Hepatocyte (in vitro differentiated cells): ENCODE results near the gene C19orf25. TPM values are rescaled to one million over a fixed set of nuclear protein-coding genes. Genes with fewer than 3 reads are reported as not detected.

ENCODE experiments used
- DNase-seq: peaks from one replicate; pipeline ENCODE4 v3.0.0-alpha.2; 2016; ENCODE audit warnings: low spot score
- H2AFZ ChIP-seq: fragments of 200-600 bp; sonication (generic); 2 replicates; pipeline ENCODE4 v1.6.0; 2016; ENCODE audit warnings: antibody characterized with exemption, mild to moderate bottlenecking
- H3K27ac ChIP-seq: fragments of 200-600 bp; sonication (generic); 2 replicates; pipeline ENCODE4 v1.5.1; 2016; ENCODE audit warnings: mild to moderate bottlenecking
- H3K27me3 ChIP-seq: fragments of 200-600 bp; sonication (generic); 2 replicates; pipeline ENCODE4 v1.6.1; 2016
- H3K36me3 ChIP-seq: fragments of 200-600 bp; sonication (generic); replicated peaks from 2 replicates; pipeline ENCODE4 v1.5.1; 2016; ENCODE audit warnings: low read depth; ENCODE audit not compliant: insufficient read depth
- H3K4me1 ChIP-seq: fragments of 200-600 bp; sonication (generic); 2 replicates; pipeline ENCODE4 v1.5.1; 2016; ENCODE audit warnings: mild to moderate bottlenecking, moderate library complexity; ENCODE audit not compliant: insufficient read depth
- H3K4me2 ChIP-seq: fragments of 200-600 bp; sonication (generic); 2 replicates; pipeline ENCODE4 v1.6.0; 2016
- H3K4me3 ChIP-seq: fragments of 200-600 bp; sonication (generic); 2 replicates; pipeline ENCODE4 v1.5.1; 2016; ENCODE audit warnings: mild to moderate bottlenecking
- H3K79me2 ChIP-seq: fragments of 200-600 bp; sonication (generic); 2 replicates; pipeline ENCODE4 v1.6.0; 2017; ENCODE audit warnings: mild to moderate bottlenecking
- H3K9me2 ChIP-seq: fragments of 200-600 bp; sonication (generic); replicated peaks from 2 replicates; pipeline ENCODE4 v1.6.0; 2017; ENCODE audit warnings: mild to moderate bottlenecking; ENCODE audit not compliant: insufficient read depth
- H3K9me3 ChIP-seq: fragments of 200-600 bp; sonication (generic); 2 replicates; pipeline ENCODE4 v1.5.1; 2016; ENCODE audit warnings: low read depth, mild to moderate bottlenecking
- H4K20me1 ChIP-seq: fragments of 200-600 bp; sonication (generic); 2 replicates; pipeline ENCODE4 v1.6.0; 2016; ENCODE audit warnings: mild to moderate bottlenecking; ENCODE audit not compliant: insufficient read depth, poor library complexity, severe bottlenecking
- CTCF ChIP-seq: fragments of 200-600 bp; sonication (generic); IDR thresholded peaks from 2 replicates; pipeline ENCODE4 v1.5.1; 2016; ENCODE audit warnings: antibody characterized with exemption, mild to moderate bottlenecking; ENCODE audit not compliant: poor library complexity
- EZH2 ChIP-seq: fragments of 200-600 bp; sonication (generic); IDR thresholded peaks from 2 replicates; pipeline ENCODE4 v1.6.1; 2016; ENCODE audit warnings: antibody characterized with exemption, mild to moderate bottlenecking, borderline replicate concordance
- EZH2phosphoT487 ChIP-seq: fragments of 200-600 bp; sonication (generic); IDR thresholded peaks from one replicate; pipeline ENCODE4 v1.6.1; 2018; ENCODE audit warnings: antibody characterized with exemption, mild to moderate bottlenecking, low read depth, moderate library complexity; ENCODE audit not compliant: unreplicated experiment, severe bottlenecking
- WGBS: methylation state at CpG from one replicate; pipeline ENCODE4 v1.1.6; 2016; ENCODE audit warnings: low lambda C conversion rate; ENCODE audit errors: missing lambda C conversion rate; 5-methylcytosine and 5-hydroxymethylcytosine counted together
- polyA plus RNA-seq: library from polyadenylated mRNA; unstranded; fragments of >200 nt; fragmentation: Nextera tagmentation; extraction: Ambion mirVana; gene quantifications from 2 replicates; pipeline ENCODE4 v1.2.1, GENCODE V29; 2016
- total RNA-seq: library from RNA; depleted of rRNA; stranded (reverse); fragments of >200 nt; gene quantifications from 2 replicates; pipeline ENCODE4 v1.2.3, GENCODE V29; 2014

C19orf25 gene
- total and polyA plus RNA-seq, 2 experiments from 2014 or later: 36.3 to 43.6 TPM

GRCh38 chr19:1457031-1457739 lies 21.8 kb downstream of the C19orf25 start:
- Histone ChIP-seq H3K4me2 (no peak overlapping the region), H3K27ac (no peak overlapping the region), H3K4me1 (no peaks in the 10 kb centered on the region), H3K9me2 (no peaks in the 10 kb centered on the region), H2AFZ (no peak overlapping the region), H3K4me3 (no peak overlapping the region), H3K27me3 (peaks cover 50% of the 10 kb centered on the region), H3K79me2 (no peaks in the 10 kb centered on the region), H3K36me3 (no peaks in the 10 kb centered on the region), H4K20me1 (no peaks in the 10 kb centered on the region), H3K9me3 (no peaks in the 10 kb centered on the region)
- no peak for DNase-seq
- no peak for TF ChIP-seq CTCF
- peak; percentile 47 for TF ChIP-seq EZH2
- 40% methylated on average over 35 of the region's 48 CpGs for WGBS

- H3K9me3 ChIP-seq: no peaks in the 10 kb centered on the region
- no peak overlapping the region for H3K4me3 ChIP-seq
- no peak for DNase-seq
- TF ChIP-seq EZH2phosphoT487 (no peak), EZH2 (no peak), CTCF (no peak)
- H3K27ac ChIP-seq: no peak overlapping the region
- no peaks in the 10 kb centered on the region for H3K9me2 ChIP-seq
- H3K79me2 ChIP-seq: no peaks in the 10 kb centered on the region
- no peaks in the 10 kb centered on the region for H3K4me1 ChIP-seq
- peaks cover 58% of the 10 kb centered on the region for H3K27me3 ChIP-seq
- no peak overlapping the region for H3K4me2 ChIP-seq
- H2AFZ ChIP-seq: no peak overlapping the region
- no peaks in the 10 kb centered on the region for H3K36me3 ChIP-seq
- H4K20me1 ChIP-seq: no peaks in the 10 kb centered on the region
- WGBS: 87% methylated on average over 38 of the region's 43 CpGs
Measured at GRCh38 chr19:1456121-1456900, 22.7 kb downstream of the C19orf25 start.

GRCh38 chr19:1455336-1456120 lies 23.5 kb downstream of the C19orf25 start:
- no peaks in the 10 kb centered on the region for H3K79me2 ChIP-seq
- H3K9me3 ChIP-seq: no peaks in the 10 kb centered on the region
- H4K20me1 ChIP-seq: no peaks in the 10 kb centered on the region
- DNase-seq: peak; percentile 46
- no peak overlapping the region for H3K4me2 ChIP-seq
- TF ChIP-seq EZH2phosphoT487: no peak
- no peak for TF ChIP-seq CTCF
- no peak for TF ChIP-seq EZH2
- H2AFZ ChIP-seq: no peak overlapping the region
- H3K4me1 ChIP-seq: no peaks in the 10 kb centered on the region
- H3K9me2 ChIP-seq: no peaks in the 10 kb centered on the region
- H3K27me3 ChIP-seq: peaks cover 65% of the 10 kb centered on the region
- no peak overlapping the region for H3K4me3 ChIP-seq
- no peaks in the 10 kb centered on the region for H3K36me3 ChIP-seq
- H3K27ac ChIP-seq: no peak overlapping the region
- 38% methylated on average over 16 of the region's 42 CpGs for WGBS
